GM23338 (cell line): ENCODE data around the gene LRRC8B. TPM values are rescaled to one million over a fixed set of nuclear protein-coding genes. Genes with fewer than 3 reads are reported as not detected.

ENCODE experiments used
- ATAC-seq: fragments of 200-7000 bp; cut with Tn5 transposase; 3 replicates; pipeline ENCODE4 v1.9.1; 2020
- DNase-seq: peaks from one replicate; pipeline ENCODE4 v3.0.0-alpha.2; 2015; ENCODE audit warnings: low spot score
- H2AFZ ChIP-seq: fragments of 200-600 bp; sonication (generic); 2 replicates; pipeline ENCODE4 v1.8.0; 2016; ENCODE audit warnings: antibody characterized with exemption, mild to moderate bottlenecking, moderate library complexity
- H3F3A ChIP-seq: fragments of 200-600 bp; sonication (generic); replicated peaks from 2 replicates; pipeline ENCODE4 v1.8.0; 2017; ENCODE audit warnings: antibody characterized with exemption, mixed run types, low read depth
- H3K27ac ChIP-seq: fragments of 200-600 bp; sonication (generic); 2 replicates; pipeline ENCODE4 v1.6.1; 2016; ENCODE audit warnings: low read depth
- H3K27me3 ChIP-seq: fragments of 200-600 bp; sonication (generic); 2 replicates; pipeline ENCODE4 v1.8.0; 2016; ENCODE audit warnings: mild to moderate bottlenecking, mixed run types, moderate library complexity; ENCODE audit not compliant: insufficient read depth
- H3K36me3 ChIP-seq: fragments of 200-600 bp; sonication (generic); 2 replicates; pipeline ENCODE4 v1.8.0; 2016; ENCODE audit warnings: mild to moderate bottlenecking; ENCODE audit not compliant: insufficient read depth
- H3K4me1 ChIP-seq: fragments of 200-600 bp; sonication (generic); 2 replicates; pipeline ENCODE4 v1.8.0; 2016; ENCODE audit warnings: mild to moderate bottlenecking, moderate library complexity; ENCODE audit not compliant: insufficient read depth
- H3K4me2 ChIP-seq: fragments of 200-600 bp; sonication (generic); 2 replicates; pipeline ENCODE4 v1.7.1; 2017; ENCODE audit warnings: mixed run types
- H3K4me3 ChIP-seq: fragments of 200-600 bp; sonication (generic); 2 replicates; pipeline ENCODE4 v1.6.1; 2016; ENCODE audit warnings: mixed run types
- H3K79me2 ChIP-seq: fragments of 200-600 bp; sonication (generic); replicated peaks from 2 replicates; pipeline ENCODE4 v1.8.0; 2017; ENCODE audit warnings: mild to moderate bottlenecking; ENCODE audit not compliant: insufficient read depth
- H3K9me2 ChIP-seq: fragments of 200-600 bp; sonication (generic); 2 replicates; pipeline ENCODE4 v1.8.0; 2017; ENCODE audit not compliant: insufficient read depth
- H4K20me1 ChIP-seq: fragments of 200-600 bp; sonication (generic); replicated peaks from 2 replicates; pipeline ENCODE4 v1.8.0; 2017; ENCODE audit warnings: mild to moderate bottlenecking; ENCODE audit not compliant: insufficient read depth
- H3K27ac Mint-ChIP-seq: 2 replicates; pipeline ENCODE4 v1.8.0; 2020; ENCODE audit warnings: inconsistent platforms, mild to moderate bottlenecking, moderate library complexity, mixed read lengths
- H3K27me3 Mint-ChIP-seq: 3 replicates; pipeline ENCODE4 v1.8.0; 2022; ENCODE audit warnings: low read depth, mild to moderate bottlenecking, moderate library complexity, mixed read lengths, inconsistent platforms; ENCODE audit not compliant: insufficient read depth, poor library complexity
- H3K36me3 Mint-ChIP-seq: 3 replicates; pipeline ENCODE4 v1.8.0; 2021; ENCODE audit warnings: low read depth, mild to moderate bottlenecking, inconsistent platforms, moderate library complexity, mixed read lengths
- H3K4me1 Mint-ChIP-seq: 3 replicates; pipeline ENCODE4 v1.8.0; 2020; ENCODE audit warnings: mild to moderate bottlenecking, inconsistent platforms, mixed read lengths
- H3K4me3 Mint-ChIP-seq: 3 replicates; pipeline ENCODE4 v1.8.0; 2021; ENCODE audit warnings: moderate library complexity, mild to moderate bottlenecking, inconsistent platforms, mixed read lengths
- H3K9me3 Mint-ChIP-seq: 3 replicates; pipeline ENCODE4 v1.8.0; 2020; ENCODE audit warnings: moderate library complexity, mild to moderate bottlenecking, inconsistent platforms, mixed read lengths
- CREB1 ChIP-seq: fragments of 250-450 bp; sonication (Bioruptor Pico); IDR thresholded peaks from 2 replicates; pipeline ENCODE4 v1.5.0; 2020; ENCODE audit warnings: low read depth, mild to moderate bottlenecking, moderate library complexity
- ETS1 ChIP-seq: IDR thresholded peaks from 2 replicates; pipeline ENCODE4 v1.6.1; 2016; ENCODE audit warnings: antibody characterized with exemption
- EZH2 ChIP-seq: fragments of 200-600 bp; sonication (generic); IDR thresholded peaks from one replicate; pipeline ENCODE4 v1.8.0; 2017; ENCODE audit warnings: antibody characterized with exemption, mild to moderate bottlenecking, low read depth; ENCODE audit not compliant: unreplicated experiment
- EZH2phosphoT487 ChIP-seq: fragments of 200-600 bp; sonication (generic); IDR thresholded peaks from one replicate; pipeline ENCODE4 v1.8.1; 2018; ENCODE audit warnings: antibody characterized with exemption; ENCODE audit not compliant: unreplicated experiment
- JUNB ChIP-seq: IDR thresholded peaks from one replicate; pipeline ENCODE4 v1.6.1; 2016; ENCODE audit warnings: antibody characterized with exemption; ENCODE audit not compliant: unreplicated experiment
- NANOG ChIP-seq: IDR thresholded peaks from 2 replicates; pipeline ENCODE4 v1.6.1; 2016; ENCODE audit warnings: antibody characterized with exemption, borderline replicate concordance
- POLR2AphosphoS5 ChIP-seq: IDR thresholded peaks from 2 replicates; pipeline ENCODE4 v1.6.1; 2016; ENCODE audit warnings: antibody characterized with exemption, low read depth
- STAT1 ChIP-seq: IDR thresholded peaks from one replicate; pipeline ENCODE4 v1.6.1; 2016; ENCODE audit warnings: antibody characterized with exemption; ENCODE audit not compliant: unreplicated experiment
- ZNF114 ChIP-seq: fragments of 250-450 bp; sonication (Bioruptor Pico); IDR thresholded peaks from 2 replicates; pipeline ENCODE4 v1.5.0; 2020; ENCODE audit warnings: mild to moderate bottlenecking, moderate library complexity
- ZNF331 ChIP-seq: fragments of 250-450 bp; sonication (Bioruptor Pico); IDR thresholded peaks from 2 replicates; pipeline ENCODE4 v1.5.0; 2020; ENCODE audit warnings: low read depth, mild to moderate bottlenecking, moderate library complexity
- polyA plus RNA-seq: library from polyadenylated mRNA; unstranded; fragments of >200 nt; fragmentation: Nextera tagmentation; extraction: Ambion mirVana; gene quantifications from 2 replicates; pipeline ENCODE4 v1.2.1, GENCODE V29; 2016
- total RNA-seq: library from RNA; depleted of rRNA; stranded (reverse); fragments of >200 nt; shearing (Covaris generic); gene quantifications from 2 replicates; pipeline ENCODE4 v1.2.3, GENCODE V29; 2014
- TF ChIP-seq, protein P1 (sequence below), 2 experiments: fragments of 200-600 bp in 1 of 2; sonication (generic) in 1 of 2; conservative IDR thresholded peaks; 2 replicates each; pipeline versions ENCODE4 v1.5.1 to v1.6.1; 2016 to 2017; ENCODE audit warnings: antibody characterized with exemption in 2 of 2, low read depth in 2 of 2, mild to moderate bottlenecking in 2 of 2, moderate library complexity in 1 of 2
- TF ChIP-seq, protein P2 (sequence below): IDR thresholded peaks from one replicate; pipeline ENCODE4 v1.6.1; 2018; ENCODE audit warnings: antibody characterized with exemption; ENCODE audit not compliant: unreplicated experiment
- TF ChIP-seq, protein P3 (sequence below): fragments of 250-450 bp; sonication (Bioruptor Pico); IDR thresholded peaks from 2 replicates; pipeline ENCODE4 v1.5.0; 2020; ENCODE audit warnings: mild to moderate bottlenecking, moderate library complexity

LRRC8B gene
- total and polyA plus RNA-seq, 2 experiments from 2014 or later = 9.0 to 26.5 TPM

GRCh38 chr1:89502042-89502441 is 22.6 kb upstream of the LRRC8B start:
- no peak overlapping the region for H3K27ac Mint-ChIP-seq
- Histone ChIP-seq H4K20me1 (no peaks in the 10 kb centered on the region), H3K36me3 (no peaks in the 10 kb centered on the region), H3K4me3 (no peak overlapping the region), H3F3A (no peaks in the 10 kb centered on the region), H3K27ac (no peak overlapping the region), H2AFZ (no peak overlapping the region), H3K27me3 (no peaks in the 10 kb centered on the region), H3K79me2 (no peaks in the 10 kb centered on the region), H3K4me1 (no peaks in the 10 kb centered on the region), H3K9me2 (no peaks in the 10 kb centered on the region), H3K4me2 (no peak overlapping the region)
- ATAC-seq (no peak), DNase-seq (no peak)
- no peaks in the 10 kb centered on the region for H3K36me3 Mint-ChIP-seq
- no peaks in the 10 kb centered on the region for H3K9me3 Mint-ChIP-seq
- H3K4me3 Mint-ChIP-seq = no peak overlapping the region
- H3K27me3 Mint-ChIP-seq = no peaks in the 10 kb centered on the region
- no peaks in the 10 kb centered on the region for H3K4me1 Mint-ChIP-seq
- TF ChIP-seq CREB1 (CRISPR knock-in tag) (no peak), POLR2AphosphoS5 (no peak), STAT1 (no peak), NANOG (no peak), EZH2 (no peak), EZH2phosphoT487 (no peak), ZNF331 (CRISPR knock-in tag) (no peak), ZNF114 (CRISPR knock-in tag) (no peak), ETS1 (no peak), JUNB (no peak)
- TF ChIP-seq, protein P1, sequence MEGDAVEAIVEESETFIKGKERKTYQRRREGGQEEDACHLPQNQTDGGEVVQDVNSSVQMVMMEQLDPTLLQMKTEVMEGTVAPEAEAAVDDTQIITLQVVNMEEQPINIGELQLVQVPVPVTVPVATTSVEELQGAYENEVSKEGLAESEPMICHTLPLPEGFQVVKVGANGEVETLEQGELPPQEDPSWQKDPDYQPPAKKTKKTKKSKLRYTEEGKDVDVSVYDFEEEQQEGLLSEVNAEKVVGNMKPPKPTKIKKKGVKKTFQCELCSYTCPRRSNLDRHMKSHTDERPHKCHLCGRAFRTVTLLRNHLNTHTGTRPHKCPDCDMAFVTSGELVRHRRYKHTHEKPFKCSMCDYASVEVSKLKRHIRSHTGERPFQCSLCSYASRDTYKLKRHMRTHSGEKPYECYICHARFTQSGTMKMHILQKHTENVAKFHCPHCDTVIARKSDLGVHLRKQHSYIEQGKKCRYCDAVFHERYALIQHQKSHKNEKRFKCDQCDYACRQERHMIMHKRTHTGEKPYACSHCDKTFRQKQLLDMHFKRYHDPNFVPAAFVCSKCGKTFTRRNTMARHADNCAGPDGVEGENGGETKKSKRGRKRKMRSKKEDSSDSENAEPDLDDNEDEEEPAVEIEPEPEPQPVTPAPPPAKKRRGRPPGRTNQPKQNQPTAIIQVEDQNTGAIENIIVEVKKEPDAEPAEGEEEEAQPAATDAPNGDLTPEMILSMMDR (conservative IDR thresholded peaks at IDR 0.05; ENCODE audit: low read depth in 2 of 2) = no peak
- TF ChIP-seq, protein P2, sequence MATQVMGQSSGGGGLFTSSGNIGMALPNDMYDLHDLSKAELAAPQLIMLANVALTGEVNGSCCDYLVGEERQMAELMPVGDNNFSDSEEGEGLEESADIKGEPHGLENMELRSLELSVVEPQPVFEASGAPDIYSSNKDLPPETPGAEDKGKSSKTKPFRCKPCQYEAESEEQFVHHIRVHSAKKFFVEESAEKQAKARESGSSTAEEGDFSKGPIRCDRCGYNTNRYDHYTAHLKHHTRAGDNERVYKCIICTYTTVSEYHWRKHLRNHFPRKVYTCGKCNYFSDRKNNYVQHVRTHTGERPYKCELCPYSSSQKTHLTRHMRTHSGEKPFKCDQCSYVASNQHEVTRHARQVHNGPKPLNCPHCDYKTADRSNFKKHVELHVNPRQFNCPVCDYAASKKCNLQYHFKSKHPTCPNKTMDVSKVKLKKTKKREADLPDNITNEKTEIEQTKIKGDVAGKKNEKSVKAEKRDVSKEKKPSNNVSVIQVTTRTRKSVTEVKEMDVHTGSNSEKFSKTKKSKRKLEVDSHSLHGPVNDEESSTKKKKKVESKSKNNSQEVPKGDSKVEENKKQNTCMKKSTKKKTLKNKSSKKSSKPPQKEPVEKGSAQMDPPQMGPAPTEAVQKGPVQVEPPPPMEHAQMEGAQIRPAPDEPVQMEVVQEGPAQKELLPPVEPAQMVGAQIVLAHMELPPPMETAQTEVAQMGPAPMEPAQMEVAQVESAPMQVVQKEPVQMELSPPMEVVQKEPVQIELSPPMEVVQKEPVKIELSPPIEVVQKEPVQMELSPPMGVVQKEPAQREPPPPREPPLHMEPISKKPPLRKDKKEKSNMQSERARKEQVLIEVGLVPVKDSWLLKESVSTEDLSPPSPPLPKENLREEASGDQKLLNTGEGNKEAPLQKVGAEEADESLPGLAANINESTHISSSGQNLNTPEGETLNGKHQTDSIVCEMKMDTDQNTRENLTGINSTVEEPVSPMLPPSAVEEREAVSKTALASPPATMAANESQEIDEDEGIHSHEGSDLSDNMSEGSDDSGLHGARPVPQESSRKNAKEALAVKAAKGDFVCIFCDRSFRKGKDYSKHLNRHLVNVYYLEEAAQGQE = no peak
- TF ChIP-seq, protein P3, sequence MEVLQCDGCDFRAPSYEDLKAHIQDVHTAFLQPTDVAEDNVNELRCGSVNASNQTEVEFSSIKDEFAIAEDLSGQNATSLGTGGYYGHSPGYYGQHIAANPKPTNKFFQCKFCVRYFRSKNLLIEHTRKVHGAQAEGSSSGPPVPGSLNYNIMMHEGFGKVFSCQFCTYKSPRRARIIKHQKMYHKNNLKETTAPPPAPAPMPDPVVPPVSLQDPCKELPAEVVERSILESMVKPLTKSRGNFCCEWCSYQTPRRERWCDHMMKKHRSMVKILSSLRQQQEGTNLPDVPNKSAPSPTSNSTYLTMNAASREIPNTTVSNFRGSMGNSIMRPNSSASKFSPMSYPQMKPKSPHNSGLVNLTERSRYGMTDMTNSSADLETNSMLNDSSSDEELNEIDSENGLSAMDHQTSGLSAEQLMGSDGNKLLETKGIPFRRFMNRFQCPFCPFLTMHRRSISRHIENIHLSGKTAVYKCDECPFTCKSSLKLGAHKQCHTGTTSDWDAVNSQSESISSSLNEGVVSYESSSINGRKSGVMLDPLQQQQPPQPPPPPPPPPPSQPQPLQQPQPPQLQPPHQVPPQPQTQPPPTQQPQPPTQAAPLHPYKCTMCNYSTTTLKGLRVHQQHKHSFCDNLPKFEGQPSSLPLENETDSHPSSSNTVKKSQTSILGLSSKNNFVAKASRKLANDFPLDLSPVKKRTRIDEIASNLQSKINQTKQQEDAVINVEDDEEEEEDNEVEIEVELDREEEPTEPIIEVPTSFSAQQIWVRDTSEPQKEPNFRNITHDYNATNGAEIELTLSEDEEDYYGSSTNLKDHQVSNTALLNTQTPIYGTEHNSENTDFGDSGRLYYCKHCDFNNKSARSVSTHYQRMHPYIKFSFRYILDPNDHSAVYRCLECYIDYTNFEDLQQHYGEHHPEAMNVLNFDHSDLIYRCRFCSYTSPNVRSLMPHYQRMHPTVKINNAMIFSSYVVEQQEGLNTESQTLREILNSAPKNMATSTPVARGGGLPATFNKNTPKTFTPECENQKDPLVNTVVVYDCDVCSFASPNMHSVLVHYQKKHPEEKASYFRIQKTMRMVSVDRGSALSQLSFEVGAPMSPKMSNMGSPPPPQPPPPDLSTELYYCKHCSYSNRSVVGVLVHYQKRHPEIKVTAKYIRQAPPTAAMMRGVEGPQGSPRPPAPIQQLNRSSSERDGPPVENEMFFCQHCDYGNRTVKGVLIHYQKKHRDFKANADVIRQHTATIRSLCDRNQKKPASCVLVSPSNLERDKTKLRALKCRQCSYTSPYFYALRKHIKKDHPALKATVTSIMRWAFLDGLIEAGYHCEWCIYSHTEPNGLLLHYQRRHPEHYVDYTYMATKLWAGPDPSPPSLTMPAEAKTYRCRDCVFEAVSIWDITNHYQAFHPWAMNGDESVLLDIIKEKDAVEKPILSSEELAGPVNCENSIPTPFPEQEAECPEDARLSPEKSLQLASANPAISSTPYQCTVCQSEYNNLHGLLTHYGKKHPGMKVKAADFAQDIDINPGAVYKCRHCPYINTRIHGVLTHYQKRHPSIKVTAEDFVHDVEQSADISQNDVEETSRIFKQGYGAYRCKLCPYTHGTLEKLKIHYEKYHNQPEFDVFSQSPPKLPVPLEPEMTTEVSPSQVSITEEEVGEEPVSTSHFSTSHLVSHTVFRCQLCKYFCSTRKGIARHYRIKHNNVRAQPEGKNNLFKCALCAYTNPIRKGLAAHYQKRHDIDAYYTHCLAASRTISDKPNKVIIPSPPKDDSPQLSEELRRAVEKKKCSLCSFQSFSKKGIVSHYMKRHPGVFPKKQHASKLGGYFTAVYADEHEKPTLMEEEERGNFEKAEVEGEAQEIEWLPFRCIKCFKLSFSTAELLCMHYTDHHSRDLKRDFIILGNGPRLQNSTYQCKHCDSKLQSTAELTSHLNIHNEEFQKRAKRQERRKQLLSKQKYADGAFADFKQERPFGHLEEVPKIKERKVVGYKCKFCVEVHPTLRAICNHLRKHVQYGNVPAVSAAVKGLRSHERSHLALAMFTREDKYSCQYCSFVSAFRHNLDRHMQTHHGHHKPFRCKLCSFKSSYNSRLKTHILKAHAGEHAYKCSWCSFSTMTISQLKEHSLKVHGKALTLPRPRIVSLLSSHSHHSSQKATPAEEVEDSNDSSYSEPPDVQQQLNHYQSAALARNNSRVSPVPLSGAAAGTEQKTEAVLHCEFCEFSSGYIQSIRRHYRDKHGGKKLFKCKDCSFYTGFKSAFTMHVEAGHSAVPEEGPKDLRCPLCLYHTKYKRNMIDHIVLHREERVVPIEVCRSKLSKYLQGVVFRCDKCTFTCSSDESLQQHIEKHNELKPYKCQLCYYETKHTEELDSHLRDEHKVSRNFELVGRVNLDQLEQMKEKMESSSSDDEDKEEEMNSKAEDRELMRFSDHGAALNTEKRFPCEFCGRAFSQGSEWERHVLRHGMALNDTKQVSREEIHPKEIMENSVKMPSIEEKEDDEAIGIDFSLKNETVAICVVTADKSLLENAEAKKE (CRISPR knock-in tag) = no peak
